ENCODE measurements around the gene GRK5. TPM values are rescaled to one million over a fixed set of nuclear protein-coding genes. Genes with fewer than 3 reads are reported as not detected.

GRK5 gene
- total and polyA plus RNA-seq, 4 donors, result 18.5 to 43.1 (median 40.3) TPM

- no peaks in the 10 kb centered on the region for H3K27me3 ChIP-seq (ENCODE audit: control insufficient read depth in 3 of 3, insufficient read depth in 3 of 3, low read length in 2 of 3)
- no peak overlapping the region for H3K27ac ChIP-seq (ENCODE audit: low read depth in 1 of 2, low read length in 1 of 2)
- H3K9ac ChIP-seq (ENCODE audit: insufficient read depth in 1 of 2, low read length in 2 of 2), result no peak overlapping the region
- H3K4me3 ChIP-seq, result no peak overlapping the region
- DNase-seq (no peak), ATAC-seq (ENCODE audit: insufficient read depth, low FRiP score) (no peak)
- TF ChIP-seq CTCF (IDR thresholded peaks at IDR 0.05; ENCODE audit: control extremely low read depth, extremely low read depth), result no peak
- H3K9me3 ChIP-seq (ENCODE audit: control insufficient read depth in 4 of 4, insufficient read depth in 3 of 4, low read length in 3 of 4), result no peaks in the 10 kb centered on the region
- peaks cover 0 to 10% (median 0%) of the 10 kb centered on the region in 5 donors for H3K4me1 ChIP-seq (ENCODE audit: control insufficient read depth in 5 of 5, insufficient read depth in 5 of 5, low read length in 5 of 5)
- H3K36me3 ChIP-seq (ENCODE audit: control insufficient read depth in 4 of 4, insufficient read depth in 4 of 4, low read length in 4 of 4), result no peaks in the 10 kb centered on the region
- 60 to 72% methylated on average over 6 of the region's 6 CpGs for WGBS, 2 donors
Observed at GRCh38 chr10:119491966-119492757, 284.8 kb downstream of the GRK5 start.

- Histone ChIP-seq H3K4me3 (no peak overlapping the region), H3K27me3 (ENCODE audit: control insufficient read depth in 3 of 3, insufficient read depth in 3 of 3, low read length in 2 of 3) (no peaks in the 10 kb centered on the region), H3K9me3 (ENCODE audit: control insufficient read depth in 4 of 4, insufficient read depth in 3 of 4, low read length in 3 of 4) (no peaks in the 10 kb centered on the region), H3K36me3 (ENCODE audit: control insufficient read depth in 4 of 4, insufficient read depth in 4 of 4, low read length in 4 of 4) (no peaks in the 10 kb centered on the region), H3K9ac (ENCODE audit: insufficient read depth in 1 of 2, low read length in 2 of 2) (no peak overlapping the region), H3K4me1 (ENCODE audit: control insufficient read depth in 5 of 5, insufficient read depth in 5 of 5, low read length in 5 of 5) (peaks cover 0 to 10% (median 0%) of the 10 kb centered on the region in 5 donors), H3K27ac (ENCODE audit: low read depth in 1 of 2, low read length in 1 of 2) (peak overlapping the region in 1 of 2 donors; percentile 13)
- no peak for TF ChIP-seq CTCF (IDR thresholded peaks at IDR 0.05; ENCODE audit: control extremely low read depth, extremely low read depth)
- DNase-seq (no peak), ATAC-seq (ENCODE audit: insufficient read depth, low FRiP score) (no peak)
- 52 to 62% methylated on average over 11 of the region's 11 CpGs for WGBS, 2 donors
Observed at GRCh38 chr10:119493155-119493554, 285.8 kb downstream of the GRK5 start.

- Histone ChIP-seq H3K4me1 (ENCODE audit: control insufficient read depth in 5 of 5, insufficient read depth in 5 of 5, low read length in 5 of 5) (peaks cover 0 to 10% (median 5%) of the 10 kb centered on the region in 5 donors), H3K4me3 (no peak overlapping the region), H3K9me3 (ENCODE audit: control insufficient read depth in 4 of 4, insufficient read depth in 3 of 4, low read length in 3 of 4) (no peaks in the 10 kb centered on the region), H3K9ac (ENCODE audit: insufficient read depth in 1 of 2, low read length in 2 of 2) (no peak overlapping the region), H3K27ac (ENCODE audit: low read depth in 1 of 2, low read length in 1 of 2) (no peak overlapping the region), H3K36me3 (ENCODE audit: control insufficient read depth in 4 of 4, insufficient read depth in 4 of 4, low read length in 4 of 4) (peaks cover 0 to under 1% (median 0%) of the 10 kb centered on the region in 4 donors), H3K27me3 (ENCODE audit: control insufficient read depth in 3 of 3, insufficient read depth in 3 of 3, low read length in 2 of 3) (no peaks in the 10 kb centered on the region)
- TF ChIP-seq CTCF (IDR thresholded peaks at IDR 0.05; ENCODE audit: control extremely low read depth, extremely low read depth), result no peak
- no peak for DNase-seq
- WGBS, 2 donors, result 71 to 84% methylated on average over 6 of the region's 6 CpGs
- no peak for ATAC-seq (ENCODE audit: insufficient read depth, low FRiP score)
Observed at GRCh38 chr10:119494236-119495020, 287.1 kb downstream of the GRK5 start.

Measured in lung (tissue), 12 donors.